Adipocyte (in vitro differentiated cells): ENCODE results near the gene MYLK4.

Experiments
- DNase-seq: peaks from one replicate; pipeline ENCODE4 v3.0.0-alpha.2; 2015; ENCODE audit warnings: low read depth
- H3K27me3 ChIP-seq: replicated peaks from 2 replicates; pipeline ENCODE4 v1.7.0; 2013; ENCODE audit warnings: mild to moderate bottlenecking, low read length, moderate library complexity; ENCODE audit not compliant: control insufficient read depth, insufficient read depth
- H3K36me3 ChIP-seq: 2 replicates; pipeline ENCODE4 v1.7.0; 2013; ENCODE audit warnings: low read length, mild to moderate bottlenecking, moderate library complexity; ENCODE audit not compliant: control insufficient read depth, insufficient read depth, severe bottlenecking
- H3K4me1 ChIP-seq: 2 replicates; pipeline ENCODE4 v1.7.0; 2013; ENCODE audit warnings: mild to moderate bottlenecking, low read length, moderate library complexity; ENCODE audit not compliant: control insufficient read depth, insufficient read depth
- H3K4me3 ChIP-seq: 2 replicates; pipeline ENCODE4 v1.7.0; 2013; ENCODE audit warnings: mild to moderate bottlenecking, low read length, moderate library complexity
- H3K9ac ChIP-seq: 2 replicates; pipeline ENCODE4 v1.7.0; 2013; ENCODE audit warnings: mild to moderate bottlenecking, low read length, moderate library complexity
- H3K9me3 ChIP-seq: 2 replicates; pipeline ENCODE4 v1.7.0; 2013; ENCODE audit warnings: mild to moderate bottlenecking, low read length, moderate library complexity; ENCODE audit not compliant: control insufficient read depth

The MYLK4 gene

DNA sequence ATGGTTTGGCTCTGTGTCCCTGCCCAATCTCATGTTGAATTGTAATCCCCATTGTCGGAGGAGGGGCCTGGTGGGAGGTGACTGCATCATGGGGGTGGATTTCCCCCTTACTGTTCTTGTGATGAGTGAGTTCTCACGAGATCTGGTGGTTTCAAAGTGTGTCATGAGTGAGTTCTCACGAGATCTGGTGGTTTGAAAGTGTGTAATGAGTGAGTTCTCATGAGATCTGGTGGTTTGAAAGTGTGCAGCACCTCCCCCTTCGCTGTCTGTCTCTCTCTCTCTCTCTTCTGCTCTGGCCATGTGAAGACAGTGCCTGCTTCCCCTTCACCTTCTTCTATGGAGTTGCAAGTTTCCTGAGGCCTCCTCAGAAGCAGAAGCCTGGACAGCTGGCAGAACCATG lies 87.6 kb downstream of the MYLK4 start:
- Histone ChIP-seq H3K9ac (no peak overlapping the region), H3K4me3 (no peak overlapping the region), H3K36me3 (no peaks in the 10 kb centered on the region), H3K27me3 (no peaks in the 10 kb centered on the region), H3K4me1 (no peaks in the 10 kb centered on the region), H3K9me3 (peaks cover 20% of the 10 kb centered on the region)
- no peak for DNase-seq

DNA sequence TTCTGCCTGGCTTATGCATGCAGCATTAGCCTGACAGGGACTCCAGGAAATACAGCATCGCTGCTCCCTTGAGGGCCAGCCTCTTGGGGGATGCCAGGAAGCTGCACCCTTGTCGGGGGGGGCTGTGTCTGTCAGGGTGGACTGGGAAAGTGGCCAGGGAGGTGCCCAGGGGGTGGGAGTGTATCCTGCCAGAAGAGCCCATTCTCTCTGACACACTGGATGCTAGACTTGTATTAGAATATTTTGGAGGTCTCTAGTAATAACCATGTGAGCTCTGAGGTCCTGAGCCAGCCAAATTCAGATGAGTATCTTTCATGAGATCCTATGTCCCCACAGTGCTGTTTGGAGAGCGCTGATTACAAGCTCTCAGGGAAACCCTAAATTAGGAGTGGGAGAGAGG lies 89.1 kb downstream of the MYLK4 start:
- Histone ChIP-seq H3K36me3 (no peaks in the 10 kb centered on the region), H3K9me3 (peaks cover 20% of the 10 kb centered on the region), H3K9ac (no peak overlapping the region), H3K27me3 (no peaks in the 10 kb centered on the region), H3K4me1 (no peaks in the 10 kb centered on the region), H3K4me3 (no peak overlapping the region)
- no peak for DNase-seq

- Histone ChIP-seq H3K9ac (no peak overlapping the region), H3K4me1 (no peaks in the 10 kb centered on the region), H3K9me3 (peaks cover 20% of the 10 kb centered on the region), H3K36me3 (no peaks in the 10 kb centered on the region), H3K27me3 (no peaks in the 10 kb centered on the region), H3K4me3 (no peak overlapping the region)
- peak; percentile 14 for DNase-seq
Observed at GRCh38 chr6:2659882-2660281, 90.8 kb downstream of the MYLK4 start.

- Histone ChIP-seq H3K36me3 (no peaks in the 10 kb centered on the region), H3K9ac (no peak overlapping the region), H3K27me3 (no peaks in the 10 kb centered on the region), H3K4me1 (no peaks in the 10 kb centered on the region), H3K4me3 (no peak overlapping the region), H3K9me3 (peaks cover 20% of the 10 kb centered on the region)
- no peak for DNase-seq
Observed at GRCh38 chr6:2659381-2659780, 91.3 kb downstream of the MYLK4 start.

DNA sequence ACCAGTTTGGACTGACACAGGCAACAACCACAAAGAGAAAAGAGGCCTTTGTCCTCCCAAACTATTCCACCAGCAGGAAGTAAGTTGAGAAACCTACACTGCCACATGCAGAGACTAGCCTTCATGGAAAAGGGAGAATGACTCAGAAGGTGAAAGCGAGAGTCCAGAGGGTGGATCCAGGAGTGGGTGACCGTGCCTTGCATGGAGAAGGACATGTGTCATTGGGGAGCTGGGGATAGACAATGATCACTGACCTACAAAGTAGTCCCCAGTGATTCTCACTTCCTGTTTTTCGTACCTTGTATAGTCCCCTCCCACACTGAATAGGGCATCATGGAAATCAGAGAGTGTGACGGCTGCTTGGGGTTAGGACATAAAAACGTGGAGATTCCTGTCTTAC lies 91.9 kb downstream of the MYLK4 start:
- Histone ChIP-seq H3K9me3 (peaks cover 16% of the 10 kb centered on the region), H3K9ac (no peak overlapping the region), H3K4me1 (no peaks in the 10 kb centered on the region), H3K27me3 (no peaks in the 10 kb centered on the region), H3K36me3 (no peaks in the 10 kb centered on the region), H3K4me3 (no peak overlapping the region)
- DNase-seq: no peak

DNA sequence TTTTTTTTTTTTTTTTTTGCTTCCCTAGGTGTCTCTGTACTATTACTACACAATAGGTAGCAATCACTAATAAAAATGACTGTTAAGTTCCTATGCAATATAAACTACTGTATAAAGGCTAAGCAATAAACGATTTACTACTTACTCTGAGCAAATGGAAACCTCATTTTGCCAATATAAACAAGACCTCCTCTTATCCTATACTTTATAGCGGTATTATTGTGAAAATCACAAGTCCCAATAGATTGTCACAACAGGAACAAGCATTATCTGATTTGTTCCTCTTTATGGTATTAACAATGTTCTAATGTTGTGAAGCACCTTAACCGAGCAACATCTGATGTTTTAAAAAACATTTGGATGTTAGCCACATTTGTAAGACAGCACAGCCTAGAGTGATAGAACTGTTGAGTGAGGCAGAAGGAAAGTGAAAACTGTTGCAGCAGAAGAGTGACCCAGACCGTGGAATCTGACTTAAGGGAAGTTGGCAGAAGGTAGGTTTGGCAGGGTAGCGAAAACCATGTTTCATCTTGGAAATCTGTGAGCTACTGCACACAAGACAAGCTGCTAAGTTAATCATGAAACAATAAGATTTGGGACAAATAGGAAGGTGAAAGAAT lies 94.2 kb downstream of the MYLK4 start:
- Histone ChIP-seq H3K9ac (no peak overlapping the region), H3K9me3 (peaks cover 9% of the 10 kb centered on the region), H3K27me3 (no peaks in the 10 kb centered on the region), H3K4me1 (no peaks in the 10 kb centered on the region), H3K4me3 (no peak overlapping the region), H3K36me3 (no peaks in the 10 kb centered on the region)
- no peak for DNase-seq

- no peak overlapping the region for H3K9ac ChIP-seq
- H3K4me1 ChIP-seq: no peaks in the 10 kb centered on the region
- no peaks in the 10 kb centered on the region for H3K27me3 ChIP-seq
- H3K9me3 ChIP-seq: peaks cover 8% of the 10 kb centered on the region
- no peaks in the 10 kb centered on the region for H3K36me3 ChIP-seq
- H3K4me3 ChIP-seq: no peak overlapping the region
- DNase-seq: no peak
Observed at GRCh38 chr6:2655844-2656433, 94.8 kb downstream of the MYLK4 start.

- H3K4me1 ChIP-seq: no peaks in the 10 kb centered on the region
- H3K4me3 ChIP-seq: no peak overlapping the region
- no peaks in the 10 kb centered on the region for H3K36me3 ChIP-seq
- DNase-seq: no peak
- H3K9me3 ChIP-seq: peaks cover 8% of the 10 kb centered on the region
- no peak overlapping the region for H3K9ac ChIP-seq
- no peaks in the 10 kb centered on the region for H3K27me3 ChIP-seq
Observed at GRCh38 chr6:2653369-2654032, 97.2 kb downstream of the MYLK4 start.

DNA sequence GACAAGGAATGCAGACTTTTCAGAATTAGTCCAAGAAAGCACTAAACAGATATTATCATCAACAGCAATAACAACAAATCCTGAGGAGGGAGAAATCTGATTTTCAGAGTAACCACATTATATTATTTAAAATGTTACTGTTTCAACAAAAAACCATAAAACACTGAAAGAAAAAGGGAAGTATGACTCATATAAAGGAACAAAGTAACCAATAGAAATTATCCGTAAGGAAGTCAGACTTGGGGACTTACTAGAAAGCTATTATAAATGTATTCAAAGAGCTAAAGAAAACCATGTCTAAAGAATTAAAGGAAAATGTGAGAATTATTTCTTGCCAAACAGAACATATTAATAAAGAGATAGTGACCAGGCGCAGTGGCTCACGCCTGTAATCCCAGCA lies 98.1 kb downstream of the MYLK4 start:
- peaks cover 8% of the 10 kb centered on the region for H3K9me3 ChIP-seq
- no peak overlapping the region for H3K9ac ChIP-seq
- H3K36me3 ChIP-seq: no peaks in the 10 kb centered on the region
- H3K27me3 ChIP-seq: no peaks in the 10 kb centered on the region
- no peak for DNase-seq
- no peak overlapping the region for H3K4me3 ChIP-seq
- H3K4me1 ChIP-seq: no peaks in the 10 kb centered on the region

DNA sequence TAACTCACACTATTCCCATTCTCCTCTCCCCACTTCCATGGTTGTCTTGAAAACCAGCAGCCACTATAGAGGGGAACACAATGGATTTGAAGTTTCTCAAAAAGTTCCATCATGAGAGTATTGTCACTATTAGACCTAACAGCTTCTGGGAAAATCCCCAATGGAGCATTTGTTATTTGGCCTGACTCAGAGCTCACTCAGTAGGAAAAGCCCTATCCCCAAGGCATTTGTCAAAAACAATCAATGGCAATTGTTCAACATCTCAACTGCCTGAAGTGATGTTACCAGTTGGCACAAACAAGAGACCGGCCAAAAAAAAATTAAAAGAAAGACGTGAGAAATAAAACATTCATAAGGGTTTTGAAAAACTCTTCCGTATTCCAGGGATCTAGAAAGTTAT lies 98.8 kb downstream of the MYLK4 start:
- H3K9ac ChIP-seq: no peak overlapping the region
- DNase-seq: no peak
- no peaks in the 10 kb centered on the region for H3K36me3 ChIP-seq
- H3K4me1 ChIP-seq: no peaks in the 10 kb centered on the region
- H3K4me3 ChIP-seq: no peak overlapping the region
- peaks cover 8% of the 10 kb centered on the region for H3K9me3 ChIP-seq
- peaks cover 5% of the 10 kb centered on the region for H3K27me3 ChIP-seq

GRCh38 chr6:2651536-2651935 lies 99.2 kb downstream of the MYLK4 start:
- Histone ChIP-seq H3K9me3 (peaks cover 8% of the 10 kb centered on the region), H3K36me3 (no peaks in the 10 kb centered on the region), H3K27me3 (peaks cover 5% of the 10 kb centered on the region), H3K4me3 (no peak overlapping the region), H3K9ac (no peak overlapping the region), H3K4me1 (no peaks in the 10 kb centered on the region)
- peak; percentile 31 for DNase-seq
